ENCODE measurements around the gene PRSS1.

GRCh38 chr7:142774826-142775225 is 25.6 kb downstream of the PRSS1 start:
- no peak for TF ChIP-seq CTCF (IDR thresholded peaks at IDR 0.05; ENCODE audit: low read depth, low read length, poor library complexity, severe bottlenecking)
- TF ChIP-seq EZH2phosphoT487 (IDR thresholded peaks at IDR 0.05; ENCODE audit: borderline replicate concordance, low read length) = no peak

Data from DOHH2 (cell line).